CD14-positive monocyte (primary cell): ENCODE measurements around the gene IZUMO3. TPM values are rescaled to one million over a fixed set of nuclear protein-coding genes. Genes with fewer than 3 reads are reported as not detected.
"Not testable (repeated sequence)": the region's sequence is repeated elsewhere in the genome, so short reads cannot be mapped to it uniquely, and the experiment has no call there.

Source experiments
- DNase-seq, 3 donors: peaks; one replicate each; pipeline ENCODE4 v3.0.0-alpha.2; 2011 to 2022
- H2AFZ ChIP-seq: 2 replicates; pipeline ENCODE4 v1.6.0; 2012; ENCODE audit warnings: mild to moderate bottlenecking, low read depth, low read length, inconsistent platforms; ENCODE audit not compliant: insufficient read depth, poor library complexity, severe bottlenecking
- H3K27ac ChIP-seq, 2 donors: 1 replicate in 1 of 2; 2 replicates in 1 of 2; pipeline ENCODE4 v1.5.1; 2012 to 2013; ENCODE audit warnings: low read length in 2 of 2, control low read depth in 1 of 2, inconsistent platforms in 1 of 2, low read depth in 1 of 2, mild to moderate bottlenecking in 1 of 2
- H3K27me3 ChIP-seq, 2 donors: one replicate each; pipeline versions ENCODE4 v1.6.0 to v1.6.1; 2011 to 2013; ENCODE audit warnings: low read length in 2 of 2; ENCODE audit not compliant: control insufficient read depth in 2 of 2, insufficient read depth in 2 of 2
- H3K36me3 ChIP-seq, 2 donors: replicated peaks in 1 of 2; 1 replicate in 1 of 2; 2 replicates in 1 of 2; pipeline versions ENCODE4 v1.5.1 to v1.6.1; 2012 to 2013; ENCODE audit warnings: low read length in 2 of 2, control low read depth in 1 of 2, inconsistent platforms in 1 of 2, mild to moderate bottlenecking in 1 of 2; ENCODE audit not compliant: insufficient read depth in 2 of 2, control insufficient read depth in 1 of 2
- H3K4me1 ChIP-seq, 2 donors: 1 replicate in 1 of 2; 2 replicates in 1 of 2; pipeline versions ENCODE4 v1.5.1 to v1.6.1; 2012 to 2013; ENCODE audit warnings: low read length in 2 of 2, control low read depth in 1 of 2, inconsistent platforms in 1 of 2, mild to moderate bottlenecking in 1 of 2, moderate library complexity in 1 of 2; ENCODE audit not compliant: insufficient read depth in 2 of 2, control insufficient read depth in 1 of 2
- H3K4me2 ChIP-seq: replicated peaks from 2 replicates; pipeline ENCODE3; 2012; ENCODE audit warnings: low read length, moderate library complexity, mild to moderate bottlenecking; ENCODE audit not compliant: poor library complexity, severe bottlenecking; ENCODE audit errors: extremely low read depth
- H3K4me3 ChIP-seq, 3 experiments: fragments of 200-600 bp in 1 of 3; sonication (generic) in 1 of 3; replicated peaks in 1 of 3; 1 replicate in 2 of 3; 2 replicates in 1 of 3; pipeline ENCODE4 v1.5.1; 2011 to 2013; ENCODE audit warnings: low read length in 3 of 3, mild to moderate bottlenecking in 3 of 3, control low read depth in 2 of 3, low read depth in 2 of 3, inconsistent platforms in 1 of 3, moderate library complexity in 1 of 3
- H3K79me2 ChIP-seq: 2 replicates; pipeline ENCODE4 v1.6.0; 2012; ENCODE audit warnings: mild to moderate bottlenecking, control low read depth, inconsistent platforms, low read length, moderate library complexity; ENCODE audit not compliant: insufficient read depth
- H3K9ac ChIP-seq: 2 replicates; pipeline ENCODE4 v1.6.0; 2017; ENCODE audit warnings: low read length, mild to moderate bottlenecking; ENCODE audit not compliant: insufficient read depth, poor library complexity, severe bottlenecking
- H3K9me3 ChIP-seq, 2 donors: replicated peaks in 1 of 2; 1 replicate in 1 of 2; 2 replicates in 1 of 2; pipeline versions ENCODE4 v1.5.1 to v1.6.1; 2012 to 2013; ENCODE audit warnings: low read length in 2 of 2, control low read depth in 1 of 2; ENCODE audit not compliant: control insufficient read depth in 1 of 2, insufficient read depth in 1 of 2
- H4K20me1 ChIP-seq: 2 replicates; pipeline ENCODE4 v1.6.0; 2012; ENCODE audit warnings: mild to moderate bottlenecking, low read length, control low read depth, moderate library complexity; ENCODE audit not compliant: insufficient read depth
- H3K27ac Mint-ChIP-seq, 7 donors: one replicate each; pipeline ENCODE4 v1.8.0; 2020; ENCODE audit warnings: mild to moderate bottlenecking in 7 of 7, mixed read lengths in 7 of 7, moderate library complexity in 6 of 7, inconsistent platforms in 2 of 7
- H3K27me3 Mint-ChIP-seq, 3 donors: one replicate each; pipeline ENCODE4 v1.8.0; 2021 to 2022; ENCODE audit warnings: low read depth in 3 of 3, mild to moderate bottlenecking in 3 of 3, mixed read lengths in 3 of 3, moderate library complexity in 3 of 3, inconsistent platforms in 1 of 3
- H3K36me3 Mint-ChIP-seq, 2 donors: one replicate each; pipeline ENCODE4 v1.8.0; 2020; ENCODE audit warnings: mixed read lengths in 2 of 2, inconsistent platforms in 1 of 2, mild to moderate bottlenecking in 1 of 2
- H3K4me1 Mint-ChIP-seq: one replicate; pipeline ENCODE4 v1.8.0; 2020; ENCODE audit warnings: mild to moderate bottlenecking, mixed read lengths
- H3K4me3 Mint-ChIP-seq, 2 donors: one replicate each; pipeline ENCODE4 v1.8.0; 2020; ENCODE audit warnings: mild to moderate bottlenecking in 2 of 2, mixed read lengths in 2 of 2, moderate library complexity in 1 of 2
- H3K9me3 Mint-ChIP-seq, 7 donors: one replicate each; pipeline ENCODE4 v1.8.0; 2020 to 2022; ENCODE audit warnings: mixed read lengths in 7 of 7, mild to moderate bottlenecking in 6 of 7, moderate library complexity in 6 of 7, inconsistent platforms in 2 of 7
- WGBS: methylation state at CpG from one replicate; pipeline ENCODE4 v1.1.5; 2013; ENCODE audit warnings: missing lambda C conversion rate; ENCODE audit not compliant: insufficient coverage; 5-methylcytosine and 5-hydroxymethylcytosine counted together
- intact Hi-C, 2 donors: fragments of 100-400 bp; cut with micrococcal nuclease; formaldehyde crosslinking; loops; one replicate each; pipeline versions ENCODE4 v1.15.0 to v1.15.1; 2023
- polyA plus RNA-seq, 3 donors: library from polyadenylated mRNA; depleted of rRNA in 1 of 3; unstranded in 2 of 3; stranded (reverse) in 1 of 3; fragments of 300-500 nt in 2 of 3; fragments of >200 nt in 1 of 3; fragmentation: Illumina TruSeq in 2 of 3; gene quantifications; 1 replicate in 2 of 3; 2 replicates in 1 of 3; pipeline ENCODE4 v1.2.3, GENCODE V29; 2012 to 2021
- TF ChIP-seq, protein P1 (sequence below): fragments of 200-600 bp; IDR thresholded peaks from one replicate; pipeline ENCODE4 v1.8.0; 2022; ENCODE audit warnings: antibody characterized with exemption, mild to moderate bottlenecking

The IZUMO3 gene
- polyA plus RNA-seq, 3 donors = not detected

DNA sequence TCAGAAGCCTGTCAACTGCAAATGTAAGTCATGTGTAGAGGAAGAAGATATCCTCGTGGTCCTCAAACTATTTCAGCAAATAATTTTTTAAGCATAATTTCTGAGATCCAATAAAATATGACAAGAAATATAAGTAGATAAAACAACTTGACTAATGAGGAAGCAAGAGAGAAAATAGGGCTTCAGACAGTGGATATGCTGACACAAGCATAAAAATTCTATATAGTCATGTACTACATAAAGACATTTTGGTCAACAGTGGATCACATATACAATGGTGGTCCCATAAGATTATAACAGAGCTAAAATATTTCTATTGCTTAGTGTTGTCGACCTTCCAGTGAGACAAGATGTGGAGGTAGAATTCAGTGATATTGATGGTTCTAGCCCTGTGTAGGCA is 42.2 kb upstream of the IZUMO3 start:
- no peaks in the 10 kb centered on the region for H3K36me3 Mint-ChIP-seq
- no CpG with 5 or more reads among the region's 2 CpGs for WGBS
- Histone ChIP-seq H4K20me1 (no peaks in the 10 kb centered on the region), H3K4me2 (no peak overlapping the region), H3K4me1 (no peaks in the 10 kb centered on the region), H3K27ac (no peak overlapping the region), H3K79me2 (no peaks in the 10 kb centered on the region), H3K36me3 (no peaks in the 10 kb centered on the region), H3K27me3 (no peaks in the 10 kb centered on the region), H2AFZ (no peak overlapping the region), H3K4me3 (no peak overlapping the region), H3K9me3 (peaks cover 2 to 17% of the 10 kb centered on the region in 2 donors), H3K9ac (no peak overlapping the region)
- DNase-seq = no peak
- no peaks in the 10 kb centered on the region for H3K27me3 Mint-ChIP-seq
- H3K27ac Mint-ChIP-seq = no peak overlapping the region
- H3K4me3 Mint-ChIP-seq = no peak overlapping the region
- intact Hi-C loops = no loop called here
- H3K4me1 Mint-ChIP-seq = no peaks in the 10 kb centered on the region
- TF ChIP-seq, protein P1, sequence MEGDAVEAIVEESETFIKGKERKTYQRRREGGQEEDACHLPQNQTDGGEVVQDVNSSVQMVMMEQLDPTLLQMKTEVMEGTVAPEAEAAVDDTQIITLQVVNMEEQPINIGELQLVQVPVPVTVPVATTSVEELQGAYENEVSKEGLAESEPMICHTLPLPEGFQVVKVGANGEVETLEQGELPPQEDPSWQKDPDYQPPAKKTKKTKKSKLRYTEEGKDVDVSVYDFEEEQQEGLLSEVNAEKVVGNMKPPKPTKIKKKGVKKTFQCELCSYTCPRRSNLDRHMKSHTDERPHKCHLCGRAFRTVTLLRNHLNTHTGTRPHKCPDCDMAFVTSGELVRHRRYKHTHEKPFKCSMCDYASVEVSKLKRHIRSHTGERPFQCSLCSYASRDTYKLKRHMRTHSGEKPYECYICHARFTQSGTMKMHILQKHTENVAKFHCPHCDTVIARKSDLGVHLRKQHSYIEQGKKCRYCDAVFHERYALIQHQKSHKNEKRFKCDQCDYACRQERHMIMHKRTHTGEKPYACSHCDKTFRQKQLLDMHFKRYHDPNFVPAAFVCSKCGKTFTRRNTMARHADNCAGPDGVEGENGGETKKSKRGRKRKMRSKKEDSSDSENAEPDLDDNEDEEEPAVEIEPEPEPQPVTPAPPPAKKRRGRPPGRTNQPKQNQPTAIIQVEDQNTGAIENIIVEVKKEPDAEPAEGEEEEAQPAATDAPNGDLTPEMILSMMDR = no peak
- H3K9me3 Mint-ChIP-seq = peaks cover 0 to 4% (median 0%) of the 10 kb centered on the region in 7 donors

- Histone ChIP-seq H3K4me3 (no peak overlapping the region), H2AFZ (no peak overlapping the region), H3K9ac (no peak overlapping the region), H3K27me3 (no peaks in the 10 kb centered on the region), H3K9me3 (peaks cover 2 to 20% of the 10 kb centered on the region in 2 donors), H3K4me1 (no peaks in the 10 kb centered on the region), H3K27ac (no peak overlapping the region), H3K79me2 (no peaks in the 10 kb centered on the region), H3K4me2 (no peak overlapping the region), H4K20me1 (no peaks in the 10 kb centered on the region), H3K36me3 (no peaks in the 10 kb centered on the region)
- Mint-ChIP-seq H3K27ac (no peak overlapping the region), H3K4me1 (no peaks in the 10 kb centered on the region), H3K4me3 (no peak overlapping the region), H3K9me3 (peaks cover 0 to 9% (median 2%) of the 10 kb centered on the region in 7 donors), H3K36me3 (no peaks in the 10 kb centered on the region), H3K27me3 (no peaks in the 10 kb centered on the region)
- intact Hi-C loops = no loop called here
- no CpG with 5 or more reads among the region's 6 CpGs for WGBS
- DNase-seq = no peak
- TF ChIP-seq, protein P1 = no peak
Measured at GRCh38 chr9:24582146-24583126, 36.7 kb upstream of the IZUMO3 start.

DNA sequence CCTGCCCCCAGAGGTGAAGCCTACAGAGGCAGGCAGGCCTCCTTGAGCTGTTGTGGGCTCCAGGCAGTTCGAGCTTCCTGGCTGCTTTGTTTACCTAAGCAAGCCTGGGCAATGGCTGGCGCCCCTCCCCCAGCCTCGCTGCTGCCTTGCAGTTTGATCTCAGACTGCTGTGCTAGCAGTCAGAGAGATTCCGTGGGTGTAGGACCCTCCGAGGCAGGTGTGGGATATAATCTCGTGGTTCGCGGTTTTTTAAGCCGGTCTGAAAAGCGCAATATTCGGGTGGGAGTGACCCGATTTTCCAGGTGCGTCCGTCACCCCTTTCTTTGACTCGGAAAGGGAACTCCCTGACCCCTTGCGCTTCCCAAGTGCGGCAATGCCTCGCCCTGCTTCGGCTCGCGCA is 34.3 kb upstream of the IZUMO3 start:
- H3K27ac ChIP-seq, H3K9me3 Mint-ChIP-seq, H4K20me1 ChIP-seq, H3K4me1 Mint-ChIP-seq, H3K27ac Mint-ChIP-seq, DNase-seq, H3K4me2 ChIP-seq, H3K36me3 ChIP-seq, H3K9me3 ChIP-seq, H3K9ac ChIP-seq, H3K4me3 ChIP-seq, H3K27me3 Mint-ChIP-seq, H3K27me3 ChIP-seq, H3K79me2 ChIP-seq, intact Hi-C loops, H3K4me1 ChIP-seq, H3K4me3 Mint-ChIP-seq, H3K36me3 Mint-ChIP-seq, H2AFZ ChIP-seq: not testable (repeated sequence)
- 81% methylated on average over 14 of the region's 21 CpGs for WGBS
